Heart left ventricle (tissue), 13 donors: ENCODE results near the gene PACSIN2.

Experiments used
- CTCF ChIP-seq, 12 donors: fragments of 200-600 bp; sonication (generic) in 4 of 12; IDR thresholded peaks; one replicate each; pipeline versions ENCODE4 v1.5.0 to v1.8.0; 2018 to 2022; ENCODE audit warnings: antibody characterized with exemption in 12 of 12, mild to moderate bottlenecking in 5 of 12
- POLR2A ChIP-seq, 2 donors: fragments of 450-650 bp; IDR thresholded peaks; one replicate each; pipeline ENCODE4 v1.6.1; 2017; ENCODE audit warnings: antibody characterized with exemption in 2 of 2, mild to moderate bottlenecking in 2 of 2, moderate library complexity in 2 of 2
- donor health status: ischemic (EF 13 %, LVEDD 7.1; RV severe dilation, severe dysfunction).
- donor health status: DM: no; HTN: yes; CAD: no.
- donor health status: DM: no; HTN: no; CAD: no.
- donor health status: ischemic (EF 25% LVEDD 6.9; RV normal size, moderate dysfunction).
- donor health status: ischemic (EF 25% LVEDD 5.7; RV mildly dilated, moderate dysfunction).
- donor health status: ischemic (EF 35%, LVEDD 5.7; RV mildly dilated, moderate dysfunction).
- donor health status: nonischemic (EF 11% LVEDD 7.7; RV severe dilation, severe dysfunction).
- donor health status: DM: yes; HTN: yes; CAD: no.
- donor health status: PGD.
- donor health status: ischemic (EF 29% LVEDD 5.4; RV normal size, mild dysfunction).
- donor health status: nonischemic (EF 23%, LVEDD 6.1; RV moderate dilation, normal function).

GRCh38 chr22:42918500-42918899, 96.4 kb downstream of the PACSIN2 start:
- TF ChIP-seq POLR2A (IDR thresholded peaks at IDR 0.05) = no peak
- no peak for TF ChIP-seq CTCF (IDR thresholded peaks at IDR 0.05)
